ENCODE results near the gene PRKACB.

DNA sequence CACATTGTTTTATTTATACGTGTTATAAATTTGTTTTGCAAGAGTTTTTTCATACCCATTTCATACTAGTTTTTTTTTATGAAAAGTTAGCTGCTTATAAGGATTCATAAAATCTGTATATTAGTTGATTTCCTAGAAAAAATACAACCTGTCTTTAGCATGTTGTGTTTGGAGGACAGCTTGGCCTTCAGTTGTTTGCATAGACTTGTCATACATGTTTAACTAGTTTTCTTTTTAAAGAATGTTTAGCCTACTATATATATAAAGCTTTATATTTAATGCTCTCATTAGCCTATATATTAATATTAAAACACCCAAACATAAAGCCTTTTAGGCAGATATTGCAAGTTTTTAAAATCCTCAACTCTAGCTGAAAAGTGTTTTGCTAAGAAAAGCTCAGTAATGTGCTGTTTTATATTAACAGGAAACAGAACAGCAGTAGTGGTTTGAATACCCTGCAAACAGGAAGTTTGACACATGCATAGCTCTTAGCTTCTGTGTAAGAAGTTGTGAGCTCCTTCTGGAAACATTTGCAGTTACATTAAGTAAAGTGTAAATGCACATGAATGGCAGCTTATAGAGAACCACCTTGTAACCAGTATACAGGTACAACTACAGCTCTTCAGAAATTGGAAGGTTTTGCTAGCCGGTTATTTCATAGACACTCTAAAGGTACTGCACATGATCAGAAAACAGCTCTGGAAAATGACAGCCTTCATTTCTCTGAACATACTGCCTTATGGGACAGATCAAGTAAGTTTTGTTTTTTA lies at the start of gene PRKACB:
- TF ChIP-seq, protein P1, sequence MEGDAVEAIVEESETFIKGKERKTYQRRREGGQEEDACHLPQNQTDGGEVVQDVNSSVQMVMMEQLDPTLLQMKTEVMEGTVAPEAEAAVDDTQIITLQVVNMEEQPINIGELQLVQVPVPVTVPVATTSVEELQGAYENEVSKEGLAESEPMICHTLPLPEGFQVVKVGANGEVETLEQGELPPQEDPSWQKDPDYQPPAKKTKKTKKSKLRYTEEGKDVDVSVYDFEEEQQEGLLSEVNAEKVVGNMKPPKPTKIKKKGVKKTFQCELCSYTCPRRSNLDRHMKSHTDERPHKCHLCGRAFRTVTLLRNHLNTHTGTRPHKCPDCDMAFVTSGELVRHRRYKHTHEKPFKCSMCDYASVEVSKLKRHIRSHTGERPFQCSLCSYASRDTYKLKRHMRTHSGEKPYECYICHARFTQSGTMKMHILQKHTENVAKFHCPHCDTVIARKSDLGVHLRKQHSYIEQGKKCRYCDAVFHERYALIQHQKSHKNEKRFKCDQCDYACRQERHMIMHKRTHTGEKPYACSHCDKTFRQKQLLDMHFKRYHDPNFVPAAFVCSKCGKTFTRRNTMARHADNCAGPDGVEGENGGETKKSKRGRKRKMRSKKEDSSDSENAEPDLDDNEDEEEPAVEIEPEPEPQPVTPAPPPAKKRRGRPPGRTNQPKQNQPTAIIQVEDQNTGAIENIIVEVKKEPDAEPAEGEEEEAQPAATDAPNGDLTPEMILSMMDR (IDR thresholded peaks at IDR 0.05; ENCODE audit: low read depth, low read length, poor library complexity, severe bottlenecking) = no peak
- TF ChIP-seq EZH2phosphoT487 (IDR thresholded peaks at IDR 0.05; ENCODE audit: borderline replicate concordance, low read length) = no peak

Measured in DOHH2 (cell line).